ENCODE results near the gene ATP5F1B.

Gene ATP5F1B

DNA sequence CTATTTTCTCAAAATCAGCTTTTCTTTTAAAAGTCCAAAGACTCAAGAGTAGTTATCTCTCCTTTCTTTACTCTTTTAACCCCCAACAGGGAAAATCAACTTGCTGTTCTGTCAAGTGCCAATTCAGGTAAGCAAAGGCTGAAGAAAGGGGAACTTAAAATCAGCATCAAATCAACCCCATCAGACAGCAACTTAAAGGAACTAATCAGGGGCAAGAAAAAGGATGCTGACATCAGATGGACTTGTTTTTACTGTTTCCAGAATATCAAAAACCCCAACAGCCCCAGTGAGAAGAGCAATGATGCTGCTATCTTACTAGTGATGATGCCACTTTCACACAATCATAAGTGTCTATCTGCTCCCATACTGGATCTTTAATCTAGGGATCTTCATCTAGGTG lies 19.1 kb downstream of the ATP5F1B start:
- no peak for DNase-seq

DNA sequence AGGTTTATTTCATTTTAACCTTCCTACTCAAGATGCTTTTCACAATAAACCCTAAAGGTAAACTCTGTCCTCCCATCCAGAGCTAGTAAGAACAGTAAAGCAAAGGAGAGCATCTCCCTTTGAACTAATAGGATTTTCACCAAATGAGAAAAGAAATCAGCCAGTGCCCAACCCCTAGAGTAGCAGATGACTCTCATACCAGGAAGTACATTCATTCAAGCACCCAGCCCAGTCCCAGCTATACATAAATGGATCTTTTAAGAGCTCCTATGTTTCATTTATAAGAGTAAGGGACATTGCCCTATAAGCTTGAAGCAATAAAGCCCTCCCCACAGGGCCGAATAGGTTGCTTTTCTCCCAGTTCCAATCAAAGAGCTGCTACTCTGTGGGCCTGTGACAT lies 23.2 kb downstream of the ATP5F1B start:
- DNase-seq = no peak

DNA sequence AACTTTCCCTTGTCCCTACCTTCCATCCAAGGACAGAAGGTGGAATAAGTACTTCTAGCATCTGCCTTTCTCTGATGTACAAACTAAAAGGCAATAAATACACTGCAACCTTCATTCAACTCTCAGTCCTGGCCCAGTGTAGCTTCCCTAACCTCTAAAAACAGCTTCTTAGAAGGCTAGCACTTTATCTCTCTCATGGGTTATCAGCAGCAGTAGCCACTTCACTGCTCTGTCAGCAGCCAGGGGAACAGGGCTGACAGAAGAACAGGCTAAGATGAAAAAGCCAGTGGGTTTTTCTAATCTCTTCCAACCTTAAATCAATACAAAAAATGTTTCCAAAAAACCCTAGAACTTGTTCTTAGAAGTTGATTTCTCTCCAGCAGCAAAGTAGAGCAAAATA lies 28.9 kb downstream of the ATP5F1B start:
- DNase-seq = no peak

- DNase-seq = peak in 2 of 58 donors; percentile 5 to 28
These were observed 29.5 kb downstream of the ATP5F1B start for GRCh38 chr12:56616244-56616643.

DNA sequence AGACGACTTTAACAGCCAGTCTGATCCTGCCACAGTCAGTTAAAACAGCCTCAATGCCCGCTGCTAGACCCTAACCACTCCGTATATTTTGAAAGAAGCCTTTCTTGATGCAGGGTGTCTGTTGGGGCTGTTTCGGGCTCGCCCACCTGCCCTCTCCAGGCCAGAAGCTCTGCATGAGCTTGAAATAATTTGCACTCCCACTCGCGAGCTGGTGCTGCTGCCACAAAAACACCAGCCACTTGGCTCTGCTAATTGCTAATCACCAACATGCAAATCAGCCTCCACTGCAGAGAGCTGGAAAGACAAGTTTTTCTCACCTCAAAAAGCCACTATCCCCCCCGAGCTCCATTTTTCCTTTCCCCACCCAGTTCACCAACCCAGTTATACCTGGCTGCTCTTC lies 31.2 kb downstream of the ATP5F1B start:
- DNase-seq = peak in 23 of 58 donors; percentile 5 to 68 (median 33)

- no peak for DNase-seq
These were observed 41.4 kb downstream of the ATP5F1B start for GRCh38 chr12:56604355-56604754.

DNA sequence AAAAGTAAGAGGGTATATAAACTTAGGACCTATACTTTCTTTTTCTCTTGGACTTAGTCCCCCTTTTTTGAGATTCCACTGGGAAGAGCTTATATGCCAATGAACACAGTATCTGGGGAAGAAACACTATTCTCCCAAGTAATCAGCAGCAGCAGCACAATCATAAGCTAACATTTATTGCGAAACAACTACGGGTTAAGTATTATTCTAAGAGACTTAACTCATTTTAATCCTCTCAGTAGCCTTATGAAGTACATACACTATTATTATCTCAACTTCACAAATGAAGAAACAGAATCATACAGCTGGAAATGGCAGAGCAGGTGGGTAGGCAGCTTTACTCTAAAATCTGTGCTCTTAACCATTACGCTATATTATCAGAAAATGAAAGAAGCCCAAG lies 43.5 kb downstream of the ATP5F1B start:
- no peak for DNase-seq

DNA sequence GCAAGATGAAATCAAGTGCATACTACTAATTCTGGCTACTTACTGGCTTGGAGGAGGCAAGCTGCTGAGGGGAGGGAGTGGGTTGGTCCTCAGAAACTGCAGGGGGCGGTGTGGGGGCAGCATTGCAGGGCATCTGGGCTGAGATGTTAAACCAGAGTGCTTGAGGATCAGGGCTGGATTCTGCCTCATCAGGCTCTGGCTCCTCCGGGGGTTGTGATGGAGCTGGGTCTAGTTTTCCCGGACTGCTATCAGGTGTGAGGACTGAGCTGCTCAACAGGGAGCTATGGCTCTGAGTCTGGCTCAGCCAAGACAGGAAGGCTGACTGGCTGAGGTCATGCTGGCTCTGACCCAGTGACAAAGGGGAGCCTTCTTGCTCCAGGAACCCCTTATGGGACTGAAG lies 44.3 kb downstream of the ATP5F1B start:
- peak in 2 of 58 donors; percentile 0 to 13 for DNase-seq

- no peak for DNase-seq
These were observed 45.0 kb downstream of the ATP5F1B start for GRCh38 chr12:56600753-56601152.

DNA sequence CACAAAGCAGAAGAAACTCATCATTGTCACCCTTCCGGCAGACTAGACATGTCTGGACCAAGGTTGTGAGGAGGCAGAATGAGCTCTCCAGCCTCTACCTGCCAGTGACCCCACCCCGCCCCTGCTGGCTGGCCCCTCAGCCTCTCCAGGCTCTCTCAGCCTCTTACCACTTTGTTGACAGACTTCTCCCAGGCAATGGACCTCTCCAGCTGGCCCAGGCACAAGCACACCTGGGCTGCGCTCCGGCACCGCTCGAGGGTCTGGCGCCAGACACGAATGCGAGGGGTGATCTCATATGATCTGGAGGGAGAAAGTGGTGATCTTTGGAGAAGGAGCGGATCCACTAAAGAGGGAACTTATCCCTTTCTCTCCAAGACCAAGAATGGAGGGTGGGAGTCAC lies 46.0 kb downstream of the ATP5F1B start:
- DNase-seq = no peak

DNA sequence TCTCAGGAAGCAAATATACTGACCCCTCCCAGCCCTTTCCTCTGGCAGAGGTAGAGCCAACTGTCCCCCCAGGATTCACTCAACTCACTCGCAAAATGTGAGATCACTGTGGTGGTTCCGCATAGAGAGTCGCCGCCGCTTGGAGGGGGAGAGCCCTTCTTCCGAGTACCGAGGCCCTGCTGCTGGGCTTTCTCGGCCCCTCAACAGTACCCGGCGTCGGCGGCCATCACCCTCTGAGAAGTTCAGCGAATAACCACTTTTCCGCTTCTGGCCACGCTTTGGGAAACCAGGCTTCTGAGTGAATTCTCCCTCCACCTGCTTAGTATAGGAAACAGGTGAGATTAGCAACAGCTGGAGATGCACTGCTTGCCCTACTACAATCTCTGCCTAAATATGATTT lies 46.7 kb downstream of the ATP5F1B start:
- no peak for DNase-seq

- no peak for DNase-seq
These were observed 49.0 kb downstream of the ATP5F1B start for GRCh38 chr12:56596815-56597214.

DNA sequence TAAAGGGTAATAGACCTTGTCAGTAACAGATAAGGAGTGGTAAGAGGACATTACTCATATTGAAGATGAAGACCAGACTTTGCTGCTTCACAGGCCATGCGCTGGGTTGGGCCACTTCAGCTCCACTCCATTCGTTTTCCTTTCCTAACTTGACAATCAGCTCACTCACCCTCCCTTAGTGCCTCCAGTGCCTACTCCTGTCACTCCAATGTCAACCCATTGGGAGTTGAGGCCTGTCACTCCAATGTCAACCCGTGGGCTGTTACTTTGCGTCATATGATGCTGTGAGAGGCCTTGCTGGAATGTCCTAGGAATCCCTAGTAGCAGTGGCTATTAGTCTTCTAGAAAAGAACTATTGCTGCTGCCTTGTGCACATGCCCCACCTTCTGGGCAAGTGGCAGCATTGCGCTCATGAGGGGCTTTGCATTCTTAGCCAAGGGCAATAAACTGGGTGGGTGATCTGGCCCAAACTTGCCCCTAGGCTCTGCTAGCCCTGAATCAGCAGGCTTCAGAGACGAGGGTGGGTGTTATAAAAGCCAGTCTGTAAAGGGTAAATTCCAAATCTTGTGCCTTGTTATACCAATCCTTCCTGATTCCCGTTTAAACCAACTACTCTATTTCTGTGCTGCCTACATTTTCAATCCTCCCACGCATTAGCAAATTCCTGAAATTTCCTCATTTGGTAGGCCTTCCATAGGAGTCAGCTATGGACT lies 51.7 kb downstream of the ATP5F1B start:
- DNase-seq = peak in 42 of 58 donors; percentile 1 to 61 (median 22)

DNA sequence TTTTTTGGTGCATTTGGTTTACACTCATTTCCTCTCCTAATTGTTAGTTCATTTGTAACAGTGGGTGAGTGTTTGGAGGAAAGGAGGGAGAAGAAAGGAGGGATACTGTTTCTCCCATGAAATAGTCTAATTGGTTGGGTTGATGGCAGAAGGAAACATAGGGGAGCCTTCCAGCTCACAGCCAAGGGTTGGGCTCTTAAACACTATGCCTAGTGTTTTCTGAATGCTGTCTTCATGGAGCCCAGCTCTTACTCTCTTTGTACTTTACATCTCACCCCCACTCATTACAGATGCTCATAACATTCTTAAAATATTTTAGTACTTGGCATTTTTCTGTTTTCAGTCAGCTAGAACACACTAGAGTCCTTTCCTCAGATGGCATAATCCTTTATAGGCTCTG lies 53.8 kb downstream of the ATP5F1B start:
- DNase-seq = peak in 2 of 58 donors; percentile 7 to 36

GRCh38 chr12:56591126-56591525 lies 54.7 kb downstream of the ATP5F1B start:
- no peak for DNase-seq

- DNase-seq = no peak
These were observed 55.5 kb downstream of the ATP5F1B start for GRCh38 chr12:56590237-56590830.

DNA sequence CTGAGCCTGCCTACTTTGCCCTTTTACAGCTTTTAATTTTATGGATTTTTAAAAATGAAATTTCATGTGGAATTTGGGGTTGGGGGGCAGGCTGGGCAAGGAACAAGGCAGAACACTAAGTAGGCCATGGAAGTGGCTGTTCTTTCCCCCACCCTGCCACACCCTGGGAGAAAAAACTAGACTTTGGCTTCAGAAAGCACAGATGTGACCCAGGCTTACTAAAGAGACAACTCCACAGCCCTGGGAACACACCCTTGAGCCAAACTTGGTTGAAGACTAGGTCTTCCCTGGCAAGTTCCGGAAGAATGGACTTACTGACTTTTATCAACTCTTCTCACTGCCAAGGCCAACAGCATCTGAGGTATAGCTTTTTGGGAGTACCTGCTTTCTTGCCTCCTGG lies 56.0 kb downstream of the ATP5F1B start:
- DNase-seq = no peak
